Loucy (cell line): ENCODE results near the gene CAB39.

Experiments used
- CTCF ChIP-seq: fragments of 200-600 bp; sonication (generic); conservative IDR thresholded peaks from 2 replicates; pipeline ENCODE4 v1.5.1; 2014; ENCODE audit warnings: mild to moderate bottlenecking, antibody characterized with exemption, low read length
- EZH2phosphoT487 ChIP-seq: fragments of 200-600 bp; IDR thresholded peaks from 2 replicates; pipeline ENCODE4 v1.6.1; 2018; ENCODE audit warnings: antibody characterized with exemption, mild to moderate bottlenecking, moderate library complexity, borderline replicate concordance

- no peak for TF ChIP-seq CTCF
- TF ChIP-seq EZH2phosphoT487, result no peak
These were observed 98.9 kb downstream of the CAB39 start for GRCh38 chr2:230811508-230811907.
